Calu3 (cell line): Measurements from ENCODE around the gene CNIH2. TPM values are rescaled to one million over a fixed set of nuclear protein-coding genes. Genes with fewer than 3 reads are reported as not detected.

Experiments
- BruUV-seq: library from RNA; stranded (reverse); fragments of 400-500 nt; replicated peaks from 2 replicates; lab custom pipeline; 2021; lab: Mats Ljungman, UMichigan
- CTCF ChIA-PET: fragments of 300-600 bp; sonication (Branson Sonifier 250); formaldehyde crosslinking; loops from one replicate; lab custom pipeline; 2022; ENCODE audit warnings: antibody characterized with exemption; lab: Charles Lee
- DNase-seq: peaks from one replicate; pipeline ENCODE4 v3.0.0; 2022
- H3K27ac Mint-ChIP-seq: one replicate; pipeline ENCODE4 v1.8.0; 2022; ENCODE audit warnings: mixed read lengths; ENCODE audit not compliant: unreplicated experiment
- H3K27me3 Mint-ChIP-seq: one replicate; pipeline ENCODE4 v1.8.0; 2022; ENCODE audit warnings: mixed read lengths; ENCODE audit not compliant: unreplicated experiment
- H3K36me3 Mint-ChIP-seq: one replicate; pipeline ENCODE4 v1.8.0; 2022; ENCODE audit warnings: mild to moderate bottlenecking, moderate library complexity, mixed read lengths; ENCODE audit not compliant: insufficient read depth, unreplicated experiment
- H3K4me1 Mint-ChIP-seq: one replicate; pipeline ENCODE4 v1.8.0; 2022; ENCODE audit warnings: mild to moderate bottlenecking, low read depth, mixed read lengths; ENCODE audit not compliant: unreplicated experiment
- H3K4me3 Mint-ChIP-seq: one replicate; pipeline ENCODE4 v1.8.0; 2022; ENCODE audit warnings: mild to moderate bottlenecking, low read depth, moderate library complexity, mixed read lengths; ENCODE audit not compliant: unreplicated experiment
- H3K9me3 Mint-ChIP-seq: one replicate; pipeline ENCODE4 v1.8.0; 2022; ENCODE audit warnings: low read depth, mixed read lengths; ENCODE audit not compliant: unreplicated experiment
- intact Hi-C: fragments of 100-400 bp; cut with micrococcal nuclease; formaldehyde crosslinking; loops from one replicate; pipeline ENCODE4 v1.10.0; 2022; ENCODE audit not compliant: unreplicated experiment
- total RNA-seq: library from RNA; stranded (reverse); gene quantifications from 2 replicates; pipeline ENCODE4 v1.2.3, GENCODE V29; 2022
- TF ChIP-seq, protein P1 (sequence below): fragments of 200-600 bp; IDR thresholded peaks from one replicate; pipeline ENCODE4 v1.8.0; 2022; ENCODE audit warnings: antibody characterized with exemption; ENCODE audit not compliant: unreplicated experiment

Gene CNIH2
- total RNA-seq, 1 experiment from 2014 or later: 2.9 TPM

DNA sequence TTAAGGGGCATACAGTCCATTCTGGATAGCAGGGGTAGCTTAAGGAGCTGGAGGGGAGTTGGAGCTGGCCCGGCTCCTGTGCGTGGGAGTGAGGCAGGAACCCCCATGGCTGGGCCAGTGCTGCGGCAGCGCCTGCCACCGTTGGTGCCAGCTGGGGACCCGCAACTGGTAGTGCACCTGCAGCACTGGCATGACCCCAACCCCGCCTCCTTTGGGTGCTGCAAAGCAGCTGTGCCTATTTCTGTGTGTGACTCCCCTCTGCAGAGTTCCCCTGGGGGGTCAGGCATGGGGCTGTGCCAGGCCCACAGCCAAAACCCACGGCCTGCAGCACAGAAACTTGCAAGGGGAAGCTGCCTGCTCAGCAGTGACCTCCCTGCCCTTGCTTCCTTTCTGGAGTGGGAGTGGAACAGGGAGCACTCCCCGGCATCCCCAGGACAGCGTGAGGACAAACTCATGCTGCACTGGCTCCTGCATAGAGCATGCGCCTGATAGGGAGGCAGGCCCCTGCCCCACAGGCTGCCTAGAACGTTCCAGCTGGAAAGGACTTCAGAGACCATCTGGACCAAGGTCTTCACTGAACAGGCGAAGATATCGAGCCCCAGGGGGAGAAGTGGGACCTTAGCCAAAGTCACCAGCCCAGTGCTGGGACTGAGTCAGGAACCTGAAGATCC is 35.7 kb upstream of the CNIH2 start:
- Mint-ChIP-seq H3K27me3 (no peaks in the 10 kb centered on the region), H3K9me3 (no peaks in the 10 kb centered on the region)
- BruUV-seq: no TSS peak

GRCh38 chr11:66243782-66244535 is 34.0 kb upstream of the CNIH2 start:
- CTCF ChIA-PET: interaction anchor here (0.6 to 1.0 kb wide), 2 partner anchors 27 to 144 kb away, joined by 3 to 6 read pairs; no protein-coding TSS in a partner anchor
- intact Hi-C loops: no loop called here
- Mint-ChIP-seq H3K9me3 (no peaks in the 10 kb centered on the region), H3K27me3 (no peaks in the 10 kb centered on the region), H3K27ac (no peak overlapping the region), H3K36me3 (peaks cover 16% of the 10 kb centered on the region), H3K4me1 (no peaks in the 10 kb centered on the region), H3K4me3 (no peak overlapping the region)
- DNase-seq: no peak
- TSS peak; percentile 64 for BruUV-seq
- TF ChIP-seq, protein P1, sequence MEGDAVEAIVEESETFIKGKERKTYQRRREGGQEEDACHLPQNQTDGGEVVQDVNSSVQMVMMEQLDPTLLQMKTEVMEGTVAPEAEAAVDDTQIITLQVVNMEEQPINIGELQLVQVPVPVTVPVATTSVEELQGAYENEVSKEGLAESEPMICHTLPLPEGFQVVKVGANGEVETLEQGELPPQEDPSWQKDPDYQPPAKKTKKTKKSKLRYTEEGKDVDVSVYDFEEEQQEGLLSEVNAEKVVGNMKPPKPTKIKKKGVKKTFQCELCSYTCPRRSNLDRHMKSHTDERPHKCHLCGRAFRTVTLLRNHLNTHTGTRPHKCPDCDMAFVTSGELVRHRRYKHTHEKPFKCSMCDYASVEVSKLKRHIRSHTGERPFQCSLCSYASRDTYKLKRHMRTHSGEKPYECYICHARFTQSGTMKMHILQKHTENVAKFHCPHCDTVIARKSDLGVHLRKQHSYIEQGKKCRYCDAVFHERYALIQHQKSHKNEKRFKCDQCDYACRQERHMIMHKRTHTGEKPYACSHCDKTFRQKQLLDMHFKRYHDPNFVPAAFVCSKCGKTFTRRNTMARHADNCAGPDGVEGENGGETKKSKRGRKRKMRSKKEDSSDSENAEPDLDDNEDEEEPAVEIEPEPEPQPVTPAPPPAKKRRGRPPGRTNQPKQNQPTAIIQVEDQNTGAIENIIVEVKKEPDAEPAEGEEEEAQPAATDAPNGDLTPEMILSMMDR: no peak

More for the DNA sequence above, 35.7 kb upstream of the CNIH2 start:
- CTCF ChIA-PET: interaction anchor here (0.6 kb wide), 1 partner anchor 14 kb away, joined by 6 read pairs; no protein-coding TSS in a partner anchor
- no peak overlapping the region for H3K4me3 Mint-ChIP-seq
- DNase-seq: no peak
- H3K27ac Mint-ChIP-seq: no peak overlapping the region
- no peaks in the 10 kb centered on the region for H3K4me1 Mint-ChIP-seq
- TF ChIP-seq, protein P1: no peak
- intact Hi-C loops: no loop called here
- peaks cover 16% of the 10 kb centered on the region for H3K36me3 Mint-ChIP-seq

DNA sequence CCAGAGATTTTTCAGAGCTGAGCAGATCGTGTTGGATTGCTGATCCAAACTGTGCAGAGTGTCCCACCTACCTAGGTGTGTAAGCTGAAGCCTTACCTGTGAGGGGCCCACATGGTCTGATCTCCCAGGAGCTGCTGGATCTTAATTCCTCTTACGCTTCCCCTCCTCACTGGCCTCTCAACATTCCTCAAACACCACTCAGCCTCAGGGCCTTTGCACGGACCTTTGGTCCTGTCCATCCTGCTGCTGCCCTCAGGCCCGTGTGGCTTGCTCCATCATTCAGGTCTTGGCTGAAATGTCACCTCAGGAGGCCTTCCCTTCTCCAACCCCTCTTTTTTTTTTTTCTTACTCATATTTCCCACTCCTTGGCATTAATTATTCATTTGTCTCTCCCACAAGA is 30.7 kb upstream of the CNIH2 start:
- intact Hi-C loops: no loop called here
- Mint-ChIP-seq H3K4me3 (no peak overlapping the region), H3K9me3 (no peaks in the 10 kb centered on the region), H3K36me3 (peaks cover 12% of the 10 kb centered on the region), H3K4me1 (no peaks in the 10 kb centered on the region), H3K27ac (no peak overlapping the region), H3K27me3 (no peaks in the 10 kb centered on the region)
- DNase-seq: no peak
- TF ChIP-seq, protein P1: no peak
- no TSS peak for BruUV-seq
- CTCF ChIA-PET: no interaction called here

DNA sequence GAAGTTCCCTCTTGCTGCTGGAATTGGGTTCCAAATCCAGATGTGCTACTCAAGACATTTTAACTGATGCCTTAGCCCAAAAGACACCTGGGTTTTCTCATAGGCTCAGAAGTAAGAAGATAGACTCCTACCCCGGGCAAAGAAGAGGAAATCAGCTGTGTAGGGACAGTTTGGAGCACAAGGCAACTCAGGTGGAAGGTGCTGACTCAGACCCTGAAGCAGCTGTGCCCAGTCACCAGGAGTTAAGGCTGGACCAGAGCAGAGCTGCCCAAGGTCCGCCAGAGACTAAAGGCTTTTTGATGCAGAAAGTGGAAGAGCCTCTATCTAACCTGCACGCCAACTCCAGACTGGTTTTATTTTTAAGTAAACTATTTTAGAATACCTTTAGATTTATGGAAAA is 30.2 kb upstream of the CNIH2 start:
- Mint-ChIP-seq H3K4me1 (no peaks in the 10 kb centered on the region), H3K27ac (no peak overlapping the region), H3K9me3 (no peaks in the 10 kb centered on the region), H3K36me3 (peaks cover 12% of the 10 kb centered on the region), H3K4me3 (no peak overlapping the region), H3K27me3 (no peaks in the 10 kb centered on the region)
- DNase-seq: no peak
- intact Hi-C loops: no loop called here
- CTCF ChIA-PET: no interaction called here
- no TSS peak for BruUV-seq
- TF ChIP-seq, protein P1: no peak
